HG02938 (cell line): ENCODE results near the gene KRT71.
"Not testable (repeated sequence)": the region's sequence is repeated elsewhere in the genome, so short reads cannot be mapped to it uniquely, and the experiment has no call there.

Source experiments
- ATAC-seq: cut with Tn5 transposase; IDR thresholded peaks from one replicate; pipeline ENCODE4 v1.9.1; 2021; ENCODE audit warnings: mild to moderate bottlenecking, moderate library complexity; ENCODE audit not compliant: unreplicated experiment

The KRT71 gene

GRCh38 chr12:52552681-52553195 lies at the start of gene KRT71:
TSS of gene KRT71 (minus strand) at chr12:52553145. CDS start at chr12:52553077, 68 bp downstream.
- no peak for ATAC-seq

- ATAC-seq = no peak
These were observed 49.6 kb upstream of the KRT71 start for GRCh38 chr12:52602552-52602951.

- no peak for ATAC-seq
These were observed 48.7 kb upstream of the KRT71 start for GRCh38 chr12:52601671-52602070.

- ATAC-seq = no peak
These were observed 48.1 kb upstream of the KRT71 start, which contains the start of gene KRT72 for GRCh38 chr12:52600941-52601481. TSS of gene KRT72 (minus strand) at chr12:52601463. CDS start at chr12:52601452, 11 bp downstream.

GRCh38 chr12:52600475-52600874 lies 47.5 kb upstream of the KRT71 start:
- ATAC-seq = no peak

- ATAC-seq = no peak
These were observed 47.1 kb upstream of the KRT71 start for GRCh38 chr12:52600071-52600470.

- ATAC-seq = no peak
These were observed 46.0 kb upstream of the KRT71 start for GRCh38 chr12:52598966-52599365.

GRCh38 chr12:52594237-52594636 lies 41.3 kb upstream of the KRT71 start:
- ATAC-seq = not testable (repeated sequence)

GRCh38 chr12:52591521-52591920 lies 38.6 kb upstream of the KRT71 start:
- no peak for ATAC-seq

- ATAC-seq = no peak
These were observed 37.1 kb upstream of the KRT71 start for GRCh38 chr12:52590021-52590420.

- no peak for ATAC-seq
These were observed 34.6 kb upstream of the KRT71 start for GRCh38 chr12:52587563-52587962.

GRCh38 chr12:52585946-52586345 lies 33.0 kb upstream of the KRT71 start:
- no peak for ATAC-seq

GRCh38 chr12:52585066-52585465 lies 32.1 kb upstream of the KRT71 start:
- no peak for ATAC-seq

- no peak for ATAC-seq
These were observed 31.3 kb upstream of the KRT71 start for GRCh38 chr12:52584156-52584682.

GRCh38 chr12:52582971-52583456 lies 30.1 kb upstream of the KRT71 start:
- no peak for ATAC-seq

- no peak for ATAC-seq
These were observed 29.5 kb upstream of the KRT71 start for GRCh38 chr12:52582486-52582885.

- no peak for ATAC-seq
These were observed 28.5 kb upstream of the KRT71 start for GRCh38 chr12:52581481-52581880.

- no peak for ATAC-seq
These were observed 28.1 kb upstream of the KRT71 start for GRCh38 chr12:52581066-52581465.

GRCh38 chr12:52580496-52580895 lies 27.6 kb upstream of the KRT71 start:
- no peak for ATAC-seq

GRCh38 chr12:52579468-52580465 lies 26.8 kb upstream of the KRT71 start:
- no peak for ATAC-seq

- ATAC-seq = no peak
These were observed 25.5 kb upstream of the KRT71 start for GRCh38 chr12:52578469-52578868.
